ENCODE results near the gene TSPAN14. TPM values are rescaled to one million over a fixed set of nuclear protein-coding genes. Genes with fewer than 3 reads are reported as not detected.

Gene TSPAN14
- total RNA-seq, 2 experiments from 2014 or later: 167 to 168 TPM

GRCh38 chr10:80465451-80465835 is 11.3 kb downstream of the TSPAN14 start:
- peaks cover 24% of the 10 kb centered on the region for H3K36me3 ChIP-seq (ENCODE audit: insufficient read depth, low read length)
- DNase-seq: peak in 2 of 14 experiments; percentile 38 to 42
- H3K4me3 ChIP-seq (ENCODE audit: low read length): peak overlapping the region; percentile 49
- Mint-ChIP-seq H3K27ac (peak overlapping the region; percentile 92), H3K36me3 (ENCODE audit: low read depth) (peaks cover 54% of the 10 kb centered on the region), H3K4me3 (peak overlapping the region; percentile 85), H3K4me1 (ENCODE audit: low read depth) (peaks cover 96% of the 10 kb centered on the region), H3K9me3 (no peaks in the 10 kb centered on the region), H3K27me3 (no peaks in the 10 kb centered on the region)
- H3K9me3 ChIP-seq (ENCODE audit: control insufficient read depth in 1 of 2, insufficient read depth in 1 of 2, low read length in 2 of 2): no peaks in the 10 kb centered on the region
- H3K27ac ChIP-seq (ENCODE audit: low read depth in 1 of 2, low read length in 2 of 2): peak overlapping the region; percentile 85 to 91
- peak; percentile 17 for ATAC-seq (ENCODE audit: poor library complexity)
- intact Hi-C loops (cut with DNase I, micrococcal nuclease): loop anchor here in 1 of 2 experiments (10.0 kb wide), 1 partner anchor 261 kb away; the partner anchor contains the start of gene ANXA11
- TF ChIP-seq CTCF (IDR thresholded peaks at IDR 0.05): no peak
- H3K4me1 ChIP-seq (ENCODE audit: insufficient read depth, low read length): peaks cover 100% of the 10 kb centered on the region
- ChIA-PET CTCF (interaction anchor here (1.0 to 19.9 kb wide), 3 partner anchors 20 to 35 kb away, joined by 3 to 250 read pairs (median 4); no protein-coding TSS in a partner anchor), POLR2A (interaction anchor here (1.0 to 22.9 kb wide), 11 partner anchors 9 to 278 kb away, joined by 4 to 420 read pairs (median 9); partner anchors contain the start of genes PRXL2A and TSPAN14)
- no peaks in the 10 kb centered on the region for H3K27me3 ChIP-seq (ENCODE audit: control insufficient read depth in 1 of 2, insufficient read depth in 2 of 2, low read length in 2 of 2)

GRCh38 chr10:80465839-80466590 is 11.9 kb downstream of the TSPAN14 start:
- intact Hi-C loops (cut with DNase I, micrococcal nuclease): loop anchor here in 1 of 2 experiments (1.0 to 10.0 kb wide), 3 partner anchors 11 to 261 kb away; partner anchors contain the start of gene ANXA11
- POLR2A ChIA-PET: interaction anchor here (1.0 to 22.9 kb wide), 11 partner anchors 9 to 279 kb away, joined by 4 to 420 read pairs (median 9); partner anchors contain the start of genes PRXL2A and TSPAN14

More at GRCh38 chr10:80465839-80466590, 11.9 kb downstream of the TSPAN14 start:
- CTCF ChIA-PET: interaction anchor here (1.0 to 19.9 kb wide), 3 partner anchors 21 to 45 kb away, joined by 3 to 250 read pairs (median 4); no protein-coding TSS in a partner anchor
- Histone ChIP-seq H3K4me1 (ENCODE audit: insufficient read depth, low read length) (peaks cover 100% of the 10 kb centered on the region), H3K9me3 (ENCODE audit: control insufficient read depth in 1 of 2, insufficient read depth in 1 of 2, low read length in 2 of 2) (no peaks in the 10 kb centered on the region), H3K36me3 (ENCODE audit: insufficient read depth, low read length) (peaks cover 28% of the 10 kb centered on the region), H3K27ac (ENCODE audit: low read depth in 1 of 2, low read length in 2 of 2) (peak overlapping the region; percentile 85 to 91), H3K27me3 (ENCODE audit: control insufficient read depth in 1 of 2, insufficient read depth in 2 of 2, low read length in 2 of 2) (no peaks in the 10 kb centered on the region), H3K4me3 (ENCODE audit: low read length) (peak overlapping the region; percentile 49)
- ATAC-seq (ENCODE audit: poor library complexity) (peak; percentile 76), DNase-seq (peak; percentile 40 to 83 (median 65))
- peaks cover 55% of the 10 kb centered on the region for H3K36me3 Mint-ChIP-seq (ENCODE audit: low read depth)
- TF ChIP-seq CTCF (IDR thresholded peaks at IDR 0.05): no peak
- peak overlapping the region; percentile 92 for H3K27ac Mint-ChIP-seq
- H3K4me1 Mint-ChIP-seq (ENCODE audit: low read depth): peaks cover 96% of the 10 kb centered on the region
- H3K4me3 Mint-ChIP-seq: peak overlapping the region; percentile 85
- no peaks in the 10 kb centered on the region for H3K9me3 Mint-ChIP-seq
- no peaks in the 10 kb centered on the region for H3K27me3 Mint-ChIP-seq
